Measurements from ENCODE around the gene PDZD2.

DNA sequence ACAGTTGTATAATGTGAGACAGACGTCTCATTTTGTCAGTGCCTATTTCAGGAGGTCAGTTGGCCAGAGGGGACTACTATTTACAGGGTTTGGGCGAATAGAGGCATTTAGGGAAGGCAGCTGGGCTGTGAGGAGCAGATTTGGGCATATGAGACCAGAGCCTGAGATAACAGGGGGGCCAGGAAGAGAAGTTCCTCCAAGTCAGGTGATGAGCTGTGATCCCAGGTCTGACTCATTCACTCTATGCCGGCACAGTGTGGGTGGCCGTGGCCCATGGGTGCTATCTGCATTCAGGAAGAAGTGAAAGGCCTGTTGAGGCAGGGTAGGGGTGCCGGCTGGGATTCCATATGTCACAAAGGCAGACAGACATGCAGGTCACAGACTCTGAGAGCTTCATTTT, 142.8 kb downstream of the PDZD2 start:
- TF ChIP-seq, protein P1, sequence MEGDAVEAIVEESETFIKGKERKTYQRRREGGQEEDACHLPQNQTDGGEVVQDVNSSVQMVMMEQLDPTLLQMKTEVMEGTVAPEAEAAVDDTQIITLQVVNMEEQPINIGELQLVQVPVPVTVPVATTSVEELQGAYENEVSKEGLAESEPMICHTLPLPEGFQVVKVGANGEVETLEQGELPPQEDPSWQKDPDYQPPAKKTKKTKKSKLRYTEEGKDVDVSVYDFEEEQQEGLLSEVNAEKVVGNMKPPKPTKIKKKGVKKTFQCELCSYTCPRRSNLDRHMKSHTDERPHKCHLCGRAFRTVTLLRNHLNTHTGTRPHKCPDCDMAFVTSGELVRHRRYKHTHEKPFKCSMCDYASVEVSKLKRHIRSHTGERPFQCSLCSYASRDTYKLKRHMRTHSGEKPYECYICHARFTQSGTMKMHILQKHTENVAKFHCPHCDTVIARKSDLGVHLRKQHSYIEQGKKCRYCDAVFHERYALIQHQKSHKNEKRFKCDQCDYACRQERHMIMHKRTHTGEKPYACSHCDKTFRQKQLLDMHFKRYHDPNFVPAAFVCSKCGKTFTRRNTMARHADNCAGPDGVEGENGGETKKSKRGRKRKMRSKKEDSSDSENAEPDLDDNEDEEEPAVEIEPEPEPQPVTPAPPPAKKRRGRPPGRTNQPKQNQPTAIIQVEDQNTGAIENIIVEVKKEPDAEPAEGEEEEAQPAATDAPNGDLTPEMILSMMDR (IDR thresholded peaks at IDR 0.05; ENCODE audit: borderline replicate concordance, extremely low read depth, low read length, poor library complexity, severe bottlenecking) = no peak
- TF ChIP-seq EZH2 (IDR thresholded peaks at IDR 0.05; ENCODE audit: borderline replicate concordance, low read depth, low read length, severe bottlenecking) = no peak
